GM12878 (cell line): ENCODE data around the gene ATP8A1. TPM values are rescaled to one million over a fixed set of nuclear protein-coding genes. Genes with fewer than 3 reads are reported as not detected.

Experiments used
- ATF2 ChIP-seq: IDR thresholded peaks from 2 replicates; pipeline ENCODE4 v1.6.1; 2012; ENCODE audit warnings: low read length, inconsistent platforms
- ATF7 ChIP-seq: fragments of 450-650 bp; IDR thresholded peaks from 2 replicates; pipeline ENCODE4 v1.6.1; 2016; ENCODE audit warnings: low read depth, mild to moderate bottlenecking
- CHD2 ChIP-seq: IDR thresholded peaks from 2 replicates; pipeline ENCODE4 v1.6.1; 2011; ENCODE audit warnings: low read depth, low read length, improper control_type of control experiment, borderline replicate concordance
- DPF2 ChIP-seq: fragments of 450-650 bp; IDR thresholded peaks from 2 replicates; pipeline ENCODE4 v1.6.1; 2017; ENCODE audit warnings: mild to moderate bottlenecking
- EED ChIP-seq: sonication (generic); IDR thresholded peaks from 2 replicates; pipeline ENCODE4 v1.6.1; 2016; ENCODE audit warnings: antibody characterized with exemption, low read depth
- HCFC1 ChIP-seq: fragments of 150-350 bp; IDR thresholded peaks from 2 replicates; pipeline ENCODE4 v1.6.1; 2014; ENCODE audit warnings: low read length
- HSF1 ChIP-seq: fragments of 150-350 bp; IDR thresholded peaks from 2 replicates; pipeline ENCODE4 v1.6.1; 2014; ENCODE audit warnings: mild to moderate bottlenecking, low read depth, low read length
- IKZF2 ChIP-seq, 2 experiments: fragments of 450-650 bp; IDR thresholded peaks; 2 replicates each; pipeline ENCODE4 v1.6.1; 2017; ENCODE audit warnings: mild to moderate bottlenecking in 2 of 2, moderate library complexity in 2 of 2
- IRF4 ChIP-seq: IDR thresholded peaks from 2 replicates; pipeline ENCODE4 v1.6.1; 2011; ENCODE audit warnings: low read depth, low read length
- KLF5 ChIP-seq: fragments of 450-650 bp; IDR thresholded peaks from 2 replicates; pipeline ENCODE4 v1.6.1; 2014; ENCODE audit warnings: mild to moderate bottlenecking; ENCODE audit not compliant: partially characterized antibody
- MTA2 ChIP-seq: fragments of 450-650 bp; IDR thresholded peaks from 2 replicates; pipeline ENCODE4 v1.6.1; 2016; ENCODE audit warnings: low read depth, mild to moderate bottlenecking, moderate library complexity
- NBN ChIP-seq: fragments of 450-650 bp; IDR thresholded peaks from 2 replicates; pipeline ENCODE4 v1.6.1; 2016
- NR2F1 ChIP-seq: fragments of 450-650 bp; conservative IDR thresholded peaks from 2 replicates; pipeline ENCODE4 v1.6.1; 2017; ENCODE audit warnings: mild to moderate bottlenecking
- PAX5 ChIP-seq: IDR thresholded peaks from 2 replicates; pipeline ENCODE4 v1.6.1; 2011; ENCODE audit warnings: low read depth, low read length, borderline replicate concordance
- PAX8 ChIP-seq: fragments of 450-650 bp; IDR thresholded peaks from 2 replicates; pipeline ENCODE4 v1.6.1; 2017; ENCODE audit warnings: mild to moderate bottlenecking, moderate library complexity
- POLR2AphosphoS2 ChIP-seq: IDR thresholded peaks from 2 replicates; pipeline ENCODE4 v1.6.1; 2011; ENCODE audit warnings: low read depth, mild to moderate bottlenecking, low read length, improper control_type of control experiment, moderate library complexity
- POU2F2 ChIP-seq: IDR thresholded peaks from 3 replicates; pipeline ENCODE4 v1.6.1; 2011; ENCODE audit warnings: low read depth, mild to moderate bottlenecking, low read length, borderline replicate concordance
- RAD51 ChIP-seq: fragments of 450-650 bp; IDR thresholded peaks from 2 replicates; pipeline ENCODE4 v1.6.1; 2016; ENCODE audit warnings: moderate library complexity, mild to moderate bottlenecking, inconsistent platforms
- SMAD1 ChIP-seq: fragments of 450-650 bp; IDR thresholded peaks from 2 replicates; pipeline ENCODE4 v1.6.1; 2018; ENCODE audit warnings: mild to moderate bottlenecking, low read depth; ENCODE audit not compliant: partially characterized antibody
- SREBF2 ChIP-seq: IDR thresholded peaks from 2 replicates; pipeline ENCODE4 v1.6.1; 2012; ENCODE audit warnings: mild to moderate bottlenecking, low read length
- STAT1 ChIP-seq: fragments of 450-650 bp; conservative IDR thresholded peaks from 2 replicates; pipeline ENCODE4 v1.6.1; 2014; ENCODE audit warnings: antibody characterized with exemption, mild to moderate bottlenecking
- SUPT20H ChIP-seq: IDR thresholded peaks from 2 replicates; pipeline ENCODE4 v1.6.1; 2011; ENCODE audit warnings: low read depth, mild to moderate bottlenecking, low read length, moderate library complexity, borderline replicate concordance; ENCODE audit not compliant: control insufficient read depth
- TARDBP ChIP-seq: IDR thresholded peaks from 2 replicates; pipeline ENCODE4 v1.6.1; 2016; ENCODE audit warnings: borderline replicate concordance
- ZNF207 ChIP-seq: fragments of 450-650 bp; IDR thresholded peaks from 2 replicates; pipeline ENCODE4 v1.6.1; 2014; ENCODE audit warnings: antibody characterized with exemption, mild to moderate bottlenecking, borderline replicate concordance
- polyA plus RNA-seq, 11 experiments: library from polyadenylated mRNA; depleted of rRNA in 4 of 11; unstranded in 6 of 11; stranded (reverse) in 5 of 11; fragments of >200 nt; fragmentation: Nextera tagmentation in 4 of 11; fragmentation: Illumina TruSeq in 1 of 11; extraction: Ambion mirVana in 4 of 11; extraction: Trizol in 1 of 11; gene quantifications; 1 replicate in 1 of 11; 2 replicates in 10 of 11; pipeline versions ENCODE4 v1.2.1 to v1.2.3, GENCODE V29; 2011 to 2016; ENCODE audit warnings: inconsistent platforms in 2 of 11, missing spikeins in 2 of 11, low read depth in 1 of 11
- total RNA-seq, 4 experiments: library from RNA; depleted of rRNA in 3 of 4; stranded (reverse); fragments of >200 nt in 3 of 4; fragmentation: Illumina TruSeq in 1 of 4; extraction: Trizol in 1 of 4; gene quantifications; 2 replicates each; pipeline versions ENCODE4 v1.2.1 to v1.2.3, GENCODE V29; 2013 to 2021
- TF ChIP-seq, protein P1 (sequence below): IDR thresholded peaks from 2 replicates; pipeline ENCODE4 v1.6.1; 2012; ENCODE audit warnings: low read depth, low read length, improper control_type of control experiment
- TF ChIP-seq, protein P2 (sequence below): fragments of 450-650 bp; formaldehyde crosslinking; IDR thresholded peaks from 2 replicates; pipeline ENCODE4 v1.5.0; 2022; ENCODE audit warnings: mild to moderate bottlenecking, missing genetic modification characterization

The ATP8A1 gene
- total and polyA plus RNA-seq, 10 of the 15 experiments (the other 5 are each of a cell fraction or from before 2014, with no cell fraction given) = 9.0 to 116 (median 37.3) TPM

DNA sequence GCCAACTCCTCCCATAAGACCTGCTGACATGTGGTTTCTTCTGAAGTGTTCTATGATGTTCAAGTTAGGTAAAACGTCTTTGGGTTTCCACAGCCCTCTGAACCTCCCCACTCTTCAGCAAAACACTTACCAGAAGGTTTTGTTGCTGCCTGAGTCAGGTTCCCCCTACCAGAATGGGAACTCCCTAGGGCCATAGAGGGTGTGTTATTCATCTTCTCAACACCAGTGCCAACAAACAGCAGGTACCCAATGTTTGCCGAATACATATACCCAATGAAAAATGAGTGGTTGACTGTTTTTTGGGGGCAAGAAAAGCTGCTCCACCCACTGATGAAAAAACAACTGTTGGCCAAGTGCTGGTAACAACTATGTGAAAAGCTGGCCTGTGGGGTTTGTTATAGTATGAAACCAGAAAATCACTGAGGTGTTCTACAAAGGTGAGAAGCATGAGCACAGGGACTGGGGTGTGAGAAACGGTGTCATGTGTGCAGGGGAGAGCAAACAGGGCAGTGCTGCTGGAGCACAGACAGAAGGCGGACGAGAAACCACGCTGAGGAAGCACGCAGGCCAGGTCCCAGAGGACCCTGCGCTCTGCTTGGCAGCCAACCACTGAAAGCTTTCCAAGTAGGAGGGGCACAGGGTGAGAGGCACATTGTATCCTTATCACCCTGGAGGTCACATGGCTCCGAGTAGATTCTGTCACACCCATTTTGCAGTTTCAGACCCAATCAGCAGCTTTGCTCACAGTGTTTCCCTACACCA is 28.8 kb downstream of the ATP8A1 start (continued):
- peak; percentile 88 for TF ChIP-seq MTA2
- TF ChIP-seq IKZF2 (IDR thresholded peaks at IDR 0.05) = peak; percentile 85 to 93; a peak in 3 of 4 replicates
- peak; percentile 98 for TF ChIP-seq NBN
- peak; percentile 89 for TF ChIP-seq ATF7
- no peak for TF ChIP-seq HCFC1
- TF ChIP-seq, protein P1, sequence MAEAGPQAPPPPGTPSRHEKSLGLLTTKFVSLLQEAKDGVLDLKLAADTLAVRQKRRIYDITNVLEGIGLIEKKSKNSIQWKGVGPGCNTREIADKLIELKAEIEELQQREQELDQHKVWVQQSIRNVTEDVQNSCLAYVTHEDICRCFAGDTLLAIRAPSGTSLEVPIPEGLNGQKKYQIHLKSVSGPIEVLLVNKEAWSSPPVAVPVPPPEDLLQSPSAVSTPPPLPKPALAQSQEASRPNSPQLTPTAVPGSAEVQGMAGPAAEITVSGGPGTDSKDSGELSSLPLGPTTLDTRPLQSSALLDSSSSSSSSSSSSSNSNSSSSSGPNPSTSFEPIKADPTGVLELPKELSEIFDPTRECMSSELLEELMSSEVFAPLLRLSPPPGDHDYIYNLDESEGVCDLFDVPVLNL = no peak
- no peak for TF ChIP-seq HSF1
- peak; percentile 94 for TF ChIP-seq RAD51
- no peak; the same call in 1 of the 2 replicates for TF ChIP-seq ZNF207
- no peak for TF ChIP-seq SUPT20H
- peak; percentile 72 for TF ChIP-seq IRF4
- TF ChIP-seq TARDBP = no peak; the same call in 1 of the 2 replicates
- no peak for TF ChIP-seq STAT1
- TF ChIP-seq POU2F2 = no peak
- TF ChIP-seq, protein P2, sequence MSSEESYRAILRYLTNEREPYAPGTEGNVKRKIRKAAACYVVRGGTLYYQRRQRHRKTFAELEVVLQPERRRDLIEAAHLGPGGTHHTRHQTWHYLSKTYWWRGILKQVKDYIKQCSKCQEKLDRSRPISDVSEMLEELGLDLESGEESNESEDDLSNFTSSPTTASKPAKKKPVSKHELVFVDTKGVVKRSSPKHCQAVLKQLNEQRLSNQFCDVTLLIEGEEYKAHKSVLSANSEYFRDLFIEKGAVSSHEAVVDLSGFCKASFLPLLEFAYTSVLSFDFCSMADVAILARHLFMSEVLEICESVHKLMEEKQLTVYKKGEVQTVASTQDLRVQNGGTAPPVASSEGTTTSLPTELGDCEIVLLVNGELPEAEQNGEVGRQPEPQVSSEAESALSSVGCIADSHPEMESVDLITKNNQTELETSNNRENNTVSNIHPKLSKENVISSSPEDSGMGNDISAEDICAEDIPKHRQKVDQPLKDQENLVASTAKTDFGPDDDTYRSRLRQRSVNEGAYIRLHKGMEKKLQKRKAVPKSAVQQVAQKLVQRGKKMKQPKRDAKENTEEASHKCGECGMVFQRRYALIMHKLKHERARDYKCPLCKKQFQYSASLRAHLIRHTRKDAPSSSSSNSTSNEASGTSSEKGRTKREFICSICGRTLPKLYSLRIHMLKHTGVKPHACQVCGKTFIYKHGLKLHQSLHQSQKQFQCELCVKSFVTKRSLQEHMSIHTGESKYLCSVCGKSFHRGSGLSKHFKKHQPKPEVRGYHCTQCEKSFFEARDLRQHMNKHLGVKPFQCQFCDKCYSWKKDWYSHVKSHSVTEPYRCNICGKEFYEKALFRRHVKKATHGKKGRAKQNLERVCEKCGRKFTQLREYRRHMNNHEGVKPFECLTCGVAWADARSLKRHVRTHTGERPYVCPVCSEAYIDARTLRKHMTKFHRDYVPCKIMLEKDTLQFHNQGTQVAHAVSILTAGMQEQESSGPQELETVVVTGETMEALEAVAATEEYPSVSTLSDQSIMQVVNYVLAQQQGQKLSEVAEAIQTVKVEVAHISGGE (CRISPR knock-in tag) = no peak
- no peak for TF ChIP-seq SREBF2
- TF ChIP-seq NR2F1 = peak; percentile 91
- peak; percentile 67; the same call in 1 of the 2 replicates for TF ChIP-seq PAX5
- peak; percentile 74 for TF ChIP-seq CHD2
- peak; percentile 46 for TF ChIP-seq KLF5
- TF ChIP-seq EED = peak; percentile 72
- peak; percentile 77 for TF ChIP-seq SMAD1
- TF ChIP-seq POLR2AphosphoS2 = peak; percentile 50; the same call in 1 of the 2 replicates
- peak; percentile 88 for TF ChIP-seq ATF2
- no peak for TF ChIP-seq PAX8
- TF ChIP-seq DPF2 = peak; percentile 58
